ENCODE measurements around the gene BGN. TPM values are rescaled to one million over a fixed set of nuclear protein-coding genes. Genes with fewer than 3 reads are reported as not detected.

Gene BGN
- total and polyA plus RNA-seq, 10 donors, result 37.1 to 370 (median 234) TPM

Other genes with a start within 250 kb of the BGN start
- not detected for gene PNMA6F, start 173.2 kb upstream of the BGN start, total RNA-seq
- gene PNMA6F, start 173.2 kb upstream of the BGN start, polyA plus RNA-seq, result not detected
- gene ZNF275, start 160.8 kb upstream of the BGN start, total RNA-seq, result 10 to 100 TPM; 15.2 to 33.8 (median 29.3) TPM
- gene ZNF275, start 160.8 kb upstream of the BGN start, polyA plus RNA-seq, result 1 to 10 TPM; 2.9 to 5.2 (median 5.2) TPM
- gene PNMA6E, start 93.6 kb upstream of the BGN start, total RNA-seq, result not detected
- not detected for gene PNMA6E, start 93.6 kb upstream of the BGN start, polyA plus RNA-seq
- gene ZFP92, start 83.5 kb upstream of the BGN start, total RNA-seq, result 1 to 10 TPM; 1.5 to 3.4 (median 2.4) TPM
- gene ZFP92, start 83.5 kb upstream of the BGN start, polyA plus RNA-seq, result under 1 TPM; 0.26 to 0.83 (median 0.50) TPM
- 1 to 10 TPM; 1.2 to 6.4 (median 3.7) TPM for gene TREX2, start 48.9 kb upstream of the BGN start, total RNA-seq
- 1 to 10 TPM; 1.1 to 1.8 (median 1.3) TPM for gene TREX2, start 48.9 kb upstream of the BGN start, polyA plus RNA-seq
- 10 to 100 TPM; 23.6 to 36.2 (median 33.2) TPM for gene HAUS7, start 24.4 kb upstream of the BGN start, total RNA-seq
- gene HAUS7, start 24.4 kb upstream of the BGN start, polyA plus RNA-seq, result 10 to 100 TPM; 36.6 to 83.7 (median 79.8) TPM
- under 1 TPM in 2 of 7 donors, not detected in 5; 0.07 to 0.13 TPM for gene ATP2B3, start 22.7 kb downstream of the BGN start, total RNA-seq
- gene ATP2B3, start 22.7 kb downstream of the BGN start, polyA plus RNA-seq, result not detected
- 10 to 100 TPM; 17.5 to 32.0 (median 21.7) TPM for gene CCNQ, start 104.2 kb downstream of the BGN start, total RNA-seq
- 10 to 100 TPM; 58.6 to 67.3 (median 59.6) TPM for gene CCNQ, start 104.2 kb downstream of the BGN start, polyA plus RNA-seq
- gene DUSP9, start 152.2 kb downstream of the BGN start, total RNA-seq, result under 1 TPM in 1 of 7 donors, not detected in 6; 0.17 TPM
- gene DUSP9, start 152.2 kb downstream of the BGN start, polyA plus RNA-seq, result under 1 TPM in 1 of 3 donors, not detected in 2; 0.09 TPM
- 1 to 10 TPM in 2 of 7 donors, under 1 TPM in 1, not detected in 4; 0.73 to 1.2 (median 1.0) TPM for gene PNCK, start 178.8 kb downstream of the BGN start, total RNA-seq
- gene PNCK, start 178.8 kb downstream of the BGN start, polyA plus RNA-seq, result under 1 TPM; 0.18 to 0.35 (median 0.22) TPM
- 10 to 100 TPM in 5 of 7 donors, 1 to 10 TPM in 2; 6.7 to 72.9 (median 14.7) TPM for gene SLC6A8, start 192.9 kb downstream of the BGN start, total RNA-seq
- 1 to 10 TPM; 3.2 to 5.3 (median 3.2) TPM for gene SLC6A8, start 192.9 kb downstream of the BGN start, polyA plus RNA-seq
- 100 to 1,000 TPM; 132 to 173 (median 136) TPM for gene BCAP31, start 229.4 kb downstream of the BGN start, total RNA-seq
- gene BCAP31, start 229.4 kb downstream of the BGN start, polyA plus RNA-seq, result 100 to 1,000 TPM in 2 of 3 donors, 10 to 100 TPM in 1; 77.3 to 135 (median 108) TPM
- gene ABCD1, start 229.9 kb downstream of the BGN start, total RNA-seq, result 10 to 100 TPM; 14.9 to 28.1 (median 23.2) TPM
- 1 to 10 TPM; 5.1 to 9.7 (median 6.9) TPM for gene ABCD1, start 229.9 kb downstream of the BGN start, polyA plus RNA-seq

All from spleen (tissue), 10 donors.